ENCODE results near the gene PLP2.

GRCh38 chrX:49160908-49161307, 10.8 kb upstream of the PLP2 start:
- TF ChIP-seq CTCF (IDR thresholded peaks at IDR 0.05), result no peak
- no peak for TF ChIP-seq EP300 (IDR thresholded peaks at IDR 0.05)
- TF ChIP-seq POLR2AphosphoS5 (IDR thresholded peaks at IDR 0.05), result no peak
- no peak for TF ChIP-seq POLR2A (IDR thresholded peaks at IDR 0.05)

All from upper lobe of left lung (tissue), 4 donors.